Nephron (organoid): ENCODE measurements around the gene ARID1B.

Experiments
- H3K27ac Mint-ChIP-seq, 3 experiments: 2 replicates each; pipeline ENCODE4 v1.8.0; 2020; ENCODE audit warnings: mixed read lengths in 3 of 3, mild to moderate bottlenecking in 2 of 3, moderate library complexity in 1 of 3
- H3K27me3 Mint-ChIP-seq: 2 replicates; pipeline ENCODE4 v1.8.0; 2021; ENCODE audit warnings: low read depth, mild to moderate bottlenecking, moderate library complexity, mixed read lengths
- H3K36me3 Mint-ChIP-seq: 2 replicates; pipeline ENCODE4 v1.8.0; 2020; ENCODE audit warnings: low read depth, mixed read lengths
- H3K4me1 Mint-ChIP-seq: 2 replicates; pipeline ENCODE4 v1.8.0; 2020; ENCODE audit warnings: mixed read lengths
- H3K4me3 Mint-ChIP-seq, 3 experiments: 2 replicates each; pipeline ENCODE4 v1.8.0; 2020; ENCODE audit warnings: mild to moderate bottlenecking in 3 of 3, mixed read lengths in 3 of 3, moderate library complexity in 2 of 3
- H3K9me3 Mint-ChIP-seq: 2 replicates; pipeline ENCODE4 v1.8.0; 2020; ENCODE audit warnings: mixed read lengths
- TF ChIP-seq, protein P1 (sequence below), 3 experiments: fragments of 200-600 bp; sonication (generic); IDR thresholded peaks; one replicate each; pipeline ENCODE4 v1.5.0; 2021; ENCODE audit warnings: antibody characterized with exemption in 3 of 3; ENCODE audit not compliant: unreplicated experiment in 3 of 3

The ARID1B gene

DNA sequence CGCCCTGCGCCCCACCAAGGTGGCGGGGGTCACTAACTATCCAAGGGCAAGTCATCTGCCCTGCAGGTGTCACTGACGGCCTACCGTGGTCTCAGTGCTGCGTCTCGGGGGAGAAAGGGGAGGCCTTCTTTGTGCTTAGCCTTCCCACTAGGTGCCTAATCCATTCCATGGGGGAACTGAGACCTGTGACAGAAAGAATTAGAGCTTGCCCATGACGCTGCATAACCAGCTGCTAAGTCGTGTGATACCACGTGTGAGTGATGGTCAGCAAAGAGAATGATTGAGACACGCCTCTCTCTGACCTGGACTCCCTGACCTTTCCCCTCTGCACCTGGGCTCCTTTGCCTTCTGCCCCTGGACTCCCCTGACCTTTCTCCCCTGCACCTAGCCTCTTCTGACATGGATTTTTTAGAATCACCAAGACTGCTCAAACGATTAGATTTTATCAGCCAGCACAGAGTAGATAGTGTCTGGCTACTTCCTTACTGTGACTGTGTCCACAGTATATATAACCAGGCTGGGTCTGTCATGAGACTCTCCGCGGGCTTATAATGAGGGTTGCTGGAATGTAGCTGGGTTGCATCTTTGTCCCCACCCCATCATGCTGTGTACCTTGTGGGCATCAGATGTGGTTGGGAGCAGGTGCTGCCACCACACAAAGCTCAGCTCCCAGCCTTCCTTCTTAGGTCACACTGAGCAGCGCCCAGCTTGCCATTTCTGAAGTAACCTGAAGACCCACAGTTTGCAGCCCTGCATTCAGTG, 405.5 kb downstream of the ARID1B start:
- Mint-ChIP-seq H3K36me3 (peaks cover 49% of the 10 kb centered on the region), H3K27me3 (no peaks in the 10 kb centered on the region), H3K4me1 (peaks cover 25% of the 10 kb centered on the region), H3K9me3 (no peaks in the 10 kb centered on the region), H3K27ac (no peak overlapping the region), H3K4me3 (no peak overlapping the region)
- TF ChIP-seq, protein P1, sequence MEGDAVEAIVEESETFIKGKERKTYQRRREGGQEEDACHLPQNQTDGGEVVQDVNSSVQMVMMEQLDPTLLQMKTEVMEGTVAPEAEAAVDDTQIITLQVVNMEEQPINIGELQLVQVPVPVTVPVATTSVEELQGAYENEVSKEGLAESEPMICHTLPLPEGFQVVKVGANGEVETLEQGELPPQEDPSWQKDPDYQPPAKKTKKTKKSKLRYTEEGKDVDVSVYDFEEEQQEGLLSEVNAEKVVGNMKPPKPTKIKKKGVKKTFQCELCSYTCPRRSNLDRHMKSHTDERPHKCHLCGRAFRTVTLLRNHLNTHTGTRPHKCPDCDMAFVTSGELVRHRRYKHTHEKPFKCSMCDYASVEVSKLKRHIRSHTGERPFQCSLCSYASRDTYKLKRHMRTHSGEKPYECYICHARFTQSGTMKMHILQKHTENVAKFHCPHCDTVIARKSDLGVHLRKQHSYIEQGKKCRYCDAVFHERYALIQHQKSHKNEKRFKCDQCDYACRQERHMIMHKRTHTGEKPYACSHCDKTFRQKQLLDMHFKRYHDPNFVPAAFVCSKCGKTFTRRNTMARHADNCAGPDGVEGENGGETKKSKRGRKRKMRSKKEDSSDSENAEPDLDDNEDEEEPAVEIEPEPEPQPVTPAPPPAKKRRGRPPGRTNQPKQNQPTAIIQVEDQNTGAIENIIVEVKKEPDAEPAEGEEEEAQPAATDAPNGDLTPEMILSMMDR (IDR thresholded peaks at IDR 0.05; ENCODE audit: unreplicated experiment in 3 of 3), result no peak

DNA sequence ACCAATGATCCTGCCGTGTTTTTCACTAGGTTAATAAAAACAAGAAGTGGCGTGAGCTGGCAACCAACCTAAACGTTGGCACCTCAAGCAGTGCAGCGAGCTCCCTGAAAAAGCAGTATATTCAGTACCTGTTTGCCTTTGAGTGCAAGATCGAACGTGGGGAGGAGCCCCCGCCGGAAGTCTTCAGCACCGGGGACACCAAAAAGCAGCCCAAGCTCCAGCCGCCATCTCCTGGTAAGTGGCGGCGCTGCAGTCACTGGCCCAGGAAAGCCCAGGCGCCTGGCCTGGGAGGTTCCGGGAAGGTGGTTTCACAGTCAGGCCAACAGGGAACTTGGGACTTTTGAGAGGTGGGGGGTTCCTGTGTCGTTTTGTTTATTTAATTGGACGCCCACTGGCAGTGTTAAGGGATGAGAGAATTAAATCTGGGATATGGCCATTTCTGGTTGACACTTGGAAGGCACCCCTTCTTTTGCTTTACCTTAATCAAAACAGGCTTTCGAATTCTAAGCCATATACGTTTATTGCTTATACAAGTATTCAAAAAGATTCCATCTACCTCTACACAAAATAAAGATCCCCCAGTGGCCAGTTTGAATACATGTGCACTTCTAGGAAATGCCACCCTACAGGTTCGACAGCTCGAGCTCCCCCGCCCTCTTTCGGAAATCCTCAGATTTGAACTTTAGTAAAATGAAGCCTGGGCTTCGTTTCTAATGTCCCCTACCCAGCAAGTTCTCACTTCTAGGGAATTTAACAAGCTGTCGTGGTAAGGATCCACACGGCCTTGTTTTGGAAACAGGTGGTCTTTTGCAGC, 407.2 kb downstream of the ARID1B start:
- Mint-ChIP-seq H3K4me1 (peaks cover 25% of the 10 kb centered on the region), H3K4me3 (peak overlapping the region; percentile 24 to 61 (median 51)), H3K36me3 (peaks cover 55% of the 10 kb centered on the region), H3K27me3 (no peaks in the 10 kb centered on the region), H3K27ac (peak overlapping the region; percentile 69 to 79 (median 75)), H3K9me3 (no peaks in the 10 kb centered on the region)
- TF ChIP-seq, protein P1 (IDR thresholded peaks at IDR 0.05; ENCODE audit: unreplicated experiment in 3 of 3), result peak; percentile 84 to 91 (median 86)

DNA sequence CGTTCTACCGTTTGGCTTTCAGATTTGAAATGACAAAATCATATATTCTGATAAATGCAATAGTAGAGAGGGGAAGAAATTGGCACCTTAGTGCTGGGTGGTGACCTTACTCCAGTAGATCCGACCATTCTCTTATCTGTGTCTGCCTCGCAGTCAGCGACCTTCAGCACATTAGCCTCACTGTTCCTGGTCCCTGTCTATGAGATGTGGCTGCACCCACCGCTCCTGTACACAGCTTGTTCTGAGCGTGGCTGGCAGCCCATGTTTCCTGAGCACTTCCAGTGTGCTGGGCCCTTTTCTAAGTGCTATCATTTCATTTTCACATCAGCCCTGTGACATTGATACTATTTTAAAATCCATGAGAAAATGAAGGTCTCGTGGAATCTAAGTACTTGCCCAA, 408.0 kb downstream of the ARID1B start:
- peaks cover 25% of the 10 kb centered on the region for H3K4me1 Mint-ChIP-seq
- TF ChIP-seq, protein P1 (IDR thresholded peaks at IDR 0.05; ENCODE audit: unreplicated experiment in 3 of 3), result no peak
- H3K36me3 Mint-ChIP-seq, result peaks cover 61% of the 10 kb centered on the region
- no peaks in the 10 kb centered on the region for H3K9me3 Mint-ChIP-seq
- no peaks in the 10 kb centered on the region for H3K27me3 Mint-ChIP-seq
- no peak overlapping the region for H3K27ac Mint-ChIP-seq
- H3K4me3 Mint-ChIP-seq, result no peak overlapping the region

DNA sequence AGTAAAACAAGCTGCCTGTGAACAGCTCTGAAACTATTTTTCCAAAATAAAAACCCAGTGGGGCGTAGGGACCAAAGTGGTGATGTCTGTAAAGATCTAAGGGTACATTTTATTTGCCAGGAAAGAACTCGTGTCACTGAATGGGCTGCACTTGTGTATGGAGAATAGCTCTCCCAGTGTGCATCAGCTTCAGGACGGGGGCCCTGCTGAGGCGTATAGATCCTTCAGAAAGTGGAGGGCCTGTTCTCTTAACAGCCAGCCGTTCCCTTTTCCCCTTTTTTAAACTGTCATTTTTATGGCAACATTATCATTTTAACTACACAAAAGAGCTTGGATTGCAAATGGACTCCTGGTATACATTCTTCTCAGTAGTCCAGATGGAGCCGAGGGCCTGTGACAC, 408.8 kb downstream of the ARID1B start:
- TF ChIP-seq, protein P1 (IDR thresholded peaks at IDR 0.05; ENCODE audit: unreplicated experiment in 3 of 3), result no peak
- peaks cover 62% of the 10 kb centered on the region for H3K36me3 Mint-ChIP-seq
- peak overlapping the region in 1 of 3 experiments; percentile 46 for H3K27ac Mint-ChIP-seq
- H3K9me3 Mint-ChIP-seq, result no peaks in the 10 kb centered on the region
- H3K4me1 Mint-ChIP-seq, result peaks cover 25% of the 10 kb centered on the region
- H3K4me3 Mint-ChIP-seq, result no peak overlapping the region
- H3K27me3 Mint-ChIP-seq, result no peaks in the 10 kb centered on the region

DNA sequence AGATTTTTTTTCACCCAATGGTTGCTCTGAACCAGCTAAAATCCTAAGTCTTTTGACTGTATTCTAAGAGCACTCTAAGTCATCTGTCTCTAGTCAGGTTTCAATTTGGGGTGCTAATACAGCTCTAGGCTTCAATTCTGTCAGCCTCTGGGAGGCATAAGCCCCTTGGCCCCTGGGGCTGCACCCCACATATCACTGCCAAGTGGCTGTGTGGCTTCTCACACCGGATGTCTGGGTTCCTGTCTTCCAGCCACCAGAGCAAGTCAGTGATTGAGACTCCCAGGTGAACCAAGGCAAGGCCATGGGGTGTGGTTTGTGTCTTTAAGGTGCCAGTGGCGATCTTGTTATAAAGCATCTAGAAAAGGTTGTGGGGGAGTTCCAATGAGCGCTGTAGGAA, 409.6 kb downstream of the ARID1B start:
- Mint-ChIP-seq H3K27me3 (no peaks in the 10 kb centered on the region), H3K4me1 (peaks cover 25% of the 10 kb centered on the region), H3K27ac (peak overlapping the region; percentile 58 to 84 (median 69)), H3K9me3 (no peaks in the 10 kb centered on the region), H3K4me3 (no peak overlapping the region), H3K36me3 (peaks cover 66% of the 10 kb centered on the region)
- TF ChIP-seq, protein P1 (IDR thresholded peaks at IDR 0.05; ENCODE audit: unreplicated experiment in 3 of 3), result no peak
